GM12878 (cell line): ENCODE data around the gene SLC19A1. TPM values are rescaled to one million over a fixed set of nuclear protein-coding genes. Genes with fewer than 3 reads are reported as not detected.

ENCODE experiments used
- ATAC-seq: fragments of 200-7000 bp; cut with Tn5 transposase; 3 replicates; pipeline ENCODE4 v1.9.1; 2020; ENCODE audit warnings: mild to moderate bottlenecking, moderate library complexity
- BruUV-seq: library from RNA; stranded (reverse); fragments of 400-500 nt; replicated peaks from 2 replicates; lab custom pipeline; 2021; lab: Mats Ljungman, UMichigan
- CTCF ChIA-PET: fragments of 300-600 bp; sonication (Branson Sonifier 250); formaldehyde crosslinking; extraction: SDS; loops from one replicate; lab custom pipeline; 2021; ENCODE audit warnings: inconsistent platforms; lab: Yijun Ruan, JAX
- POLR2A ChIA-PET: fragments of 350-600 bp; formaldehyde crosslinking; extraction: SDS; loops from one replicate; lab custom pipeline; 2021; ENCODE audit warnings: inconsistent platforms; lab: Charles Lee
- RAD21 ChIA-PET: fragments of 300-600 bp; sonication (Branson Sonifier 250); formaldehyde crosslinking; loops from one replicate; lab custom pipeline; 2023; ENCODE audit warnings: antibody characterized with exemption; ENCODE audit not compliant: unreplicated experiment; lab: Charles Lee
- SMC1A ChIA-PET: fragments of 300-600 bp; sonication (Branson Sonifier 250); formaldehyde crosslinking; loops from one replicate; lab custom pipeline; 2023; ENCODE audit not compliant: unreplicated experiment, uncharacterized antibody; lab: Charles Lee
- DNase-seq: peaks from one replicate; pipeline ENCODE4 v3.0.0-alpha.2; 2011; ENCODE audit warnings: low read depth, low spot score
- FAIRE-seq: peaks from 3 replicates; lab custom pipeline; 2011; peaks lifted over from hg19 to GRCh38; lab: Jason Lieb, UNC
- H2AFZ ChIP-seq: 2 replicates; pipeline ENCODE4 v1.6.0; 2011; ENCODE audit warnings: low read depth, low read length, control low read depth; ENCODE audit not compliant: control insufficient read depth
- H3K27ac ChIP-seq: 2 replicates; pipeline ENCODE4 v1.5.1; 2011; ENCODE audit warnings: control low read depth; ENCODE audit not compliant: control insufficient read depth, insufficient read depth
- H3K27me3 ChIP-seq, 2 experiments: replicated peaks in 1 of 2; 2 replicates each; pipeline versions ENCODE4 v1.6.0 to v1.6.1; 2011; ENCODE audit warnings: low read length in 1 of 2; ENCODE audit not compliant: control insufficient read depth in 2 of 2, insufficient read depth in 2 of 2
- H3K36me3 ChIP-seq, 2 experiments: 2 replicates each; pipeline ENCODE4 v1.5.1; 2011; ENCODE audit warnings: low read length in 1 of 2; ENCODE audit not compliant: control insufficient read depth in 2 of 2, insufficient read depth in 2 of 2
- H3K4me1 ChIP-seq: 2 replicates; pipeline ENCODE4 v1.6.1; 2011; ENCODE audit warnings: mild to moderate bottlenecking, low read length, moderate library complexity, mixed read lengths; ENCODE audit not compliant: control insufficient read depth, insufficient read depth
- H3K4me2 ChIP-seq: 2 replicates; pipeline ENCODE4 v1.6.0; 2011; ENCODE audit warnings: control low read depth; ENCODE audit not compliant: control insufficient read depth, insufficient read depth
- H3K4me3 ChIP-seq: fragments of 200-600 bp; sonication (generic); 2 replicates; pipeline ENCODE4 v1.5.1; 2016
- H3K79me2 ChIP-seq: 2 replicates; pipeline ENCODE4 v1.6.0; 2011; ENCODE audit warnings: low read length; ENCODE audit not compliant: control insufficient read depth, insufficient read depth
- H3K9ac ChIP-seq: 2 replicates; pipeline ENCODE4 v1.8.0; 2011; ENCODE audit warnings: low read length, control low read depth, mixed read lengths; ENCODE audit not compliant: control insufficient read depth, insufficient read depth
- H3K9me3 ChIP-seq: replicated peaks from 3 replicates; pipeline ENCODE4 v1.5.1; 2011; ENCODE audit warnings: mild to moderate bottlenecking, low read length; ENCODE audit not compliant: control insufficient read depth, insufficient read depth
- H4K20me1 ChIP-seq: 2 replicates; pipeline ENCODE4 v1.6.0; 2011; ENCODE audit not compliant: control insufficient read depth, insufficient read depth
- ATF7 ChIP-seq: fragments of 450-650 bp; IDR thresholded peaks from 2 replicates; pipeline ENCODE4 v1.6.1; 2016; ENCODE audit warnings: low read depth, mild to moderate bottlenecking
- BCLAF1 ChIP-seq: fragments of 450-650 bp; IDR thresholded peaks from 2 replicates; pipeline ENCODE4 v1.6.1; 2017; ENCODE audit warnings: antibody characterized with exemption, mild to moderate bottlenecking, moderate library complexity
- CBX5 ChIP-seq: sonication (generic); IDR thresholded peaks from 2 replicates; pipeline ENCODE4 v1.6.1; 2016; ENCODE audit warnings: low read depth, moderate library complexity, mild to moderate bottlenecking, inconsistent platforms
- EZH2 ChIP-seq: IDR thresholded peaks from 2 replicates; pipeline ENCODE4 v1.6.1; 2012; ENCODE audit warnings: low read depth, mild to moderate bottlenecking, control low read depth, inconsistent platforms, low read length, borderline replicate concordance; ENCODE audit not compliant: control insufficient read depth
- IKZF1 ChIP-seq: fragments of 450-650 bp; conservative IDR thresholded peaks from 2 replicates; pipeline ENCODE4 v1.6.1; 2017; ENCODE audit warnings: antibody characterized with exemption, mild to moderate bottlenecking
- KDM1A ChIP-seq: fragments of 200-600 bp; sonication (generic); IDR thresholded peaks from 2 replicates; pipeline ENCODE4 v1.6.1; 2016; ENCODE audit warnings: borderline replicate concordance
- LARP7 ChIP-seq: fragments of 450-650 bp; IDR thresholded peaks from 2 replicates; pipeline ENCODE4 v1.6.1; 2017; ENCODE audit warnings: mild to moderate bottlenecking
- MYC ChIP-seq: IDR thresholded peaks from 2 replicates; pipeline ENCODE4 v1.6.1; 2011; ENCODE audit warnings: mild to moderate bottlenecking, low read length, moderate library complexity, inconsistent platforms; ENCODE audit not compliant: insufficient read depth, insufficient replicate concordance, insufficient read length, severe bottlenecking
- NFYA ChIP-seq: IDR thresholded peaks from 2 replicates; pipeline ENCODE4 v1.6.1; 2011; ENCODE audit warnings: low read depth, mild to moderate bottlenecking, low read length, improper control_type of control experiment, borderline replicate concordance
- NFYB ChIP-seq: IDR thresholded peaks from 2 replicates; pipeline ENCODE4 v1.6.1; 2011; ENCODE audit warnings: low read depth, mild to moderate bottlenecking, low read length, improper control_type of control experiment, moderate library complexity; ENCODE audit not compliant: insufficient read depth
- NKRF ChIP-seq: fragments of 450-650 bp; conservative IDR thresholded peaks from 2 replicates; pipeline ENCODE4 v1.6.1; 2017; ENCODE audit warnings: mild to moderate bottlenecking, moderate library complexity
- NR2F1 ChIP-seq: fragments of 450-650 bp; conservative IDR thresholded peaks from 2 replicates; pipeline ENCODE4 v1.6.1; 2017; ENCODE audit warnings: mild to moderate bottlenecking
- PKNOX1 ChIP-seq: fragments of 450-650 bp; IDR thresholded peaks from 2 replicates; pipeline ENCODE4 v1.6.1; 2016; ENCODE audit warnings: mild to moderate bottlenecking
- RCOR1 ChIP-seq: conservative IDR thresholded peaks from 2 replicates; pipeline ENCODE4 v1.6.1; 2012; ENCODE audit warnings: low read depth, low read length, improper control_type of control experiment
- TBL1XR1 ChIP-seq: IDR thresholded peaks from 2 replicates; pipeline ENCODE4 v1.6.1; 2012; ENCODE audit warnings: low read depth, low read length, improper control_type of control experiment
- ZNF24 ChIP-seq: fragments of 450-650 bp; IDR thresholded peaks from 2 replicates; pipeline ENCODE4 v1.6.1; 2017; ENCODE audit warnings: antibody characterized with exemption, mild to moderate bottlenecking
- WGBS: methylation state at CpG from one replicate; pipeline ENCODE4 v1.1.6; 2016; ENCODE audit warnings: low lambda C conversion rate; ENCODE audit not compliant: insufficient replicate concordance, insufficient coverage; ENCODE audit errors: missing lambda C conversion rate; 5-methylcytosine and 5-hydroxymethylcytosine counted together
- in situ Hi-C: fragments of 300-500 bp; cut with MboI; formaldehyde crosslinking; loops from 9 replicates; pipeline ENCODE4 v1.14.3; 2018; ENCODE audit warnings: mixed read lengths
- intact Hi-C: fragments of 100-400 bp; cut with micrococcal nuclease; formaldehyde crosslinking; loops from one replicate; pipeline ENCODE4 v1.14.2; 2022; ENCODE audit not compliant: unreplicated experiment
- polyA plus RNA-seq, 11 experiments: library from polyadenylated mRNA; depleted of rRNA in 4 of 11; unstranded in 6 of 11; stranded (reverse) in 5 of 11; fragments of >200 nt; fragmentation: Nextera tagmentation in 4 of 11; fragmentation: Illumina TruSeq in 1 of 11; extraction: Ambion mirVana in 4 of 11; extraction: Trizol in 1 of 11; gene quantifications; 1 replicate in 1 of 11; 2 replicates in 10 of 11; pipeline versions ENCODE4 v1.2.1 to v1.2.3, GENCODE V29; 2011 to 2016; ENCODE audit warnings: inconsistent platforms in 2 of 11, missing spikeins in 2 of 11, low read depth in 1 of 11
- total RNA-seq, 4 experiments: library from RNA; depleted of rRNA in 3 of 4; stranded (reverse); fragments of >200 nt in 3 of 4; fragmentation: Illumina TruSeq in 1 of 4; extraction: Trizol in 1 of 4; gene quantifications; 2 replicates each; pipeline versions ENCODE4 v1.2.1 to v1.2.3, GENCODE V29; 2013 to 2021
- TF ChIP-seq, protein P1 (sequence below): IDR thresholded peaks from 2 replicates; pipeline ENCODE4 v1.6.1; 2012; ENCODE audit warnings: low read depth, low read length, improper control_type of control experiment

Gene SLC19A1
- total and polyA plus RNA-seq, 10 of the 15 experiments (the other 5 are each of a cell fraction or from before 2014, with no cell fraction given): 0.42 to 49.7 (median 12.2) TPM

GRCh38 chr21:45524756-45525152, 17.5 kb downstream of the SLC19A1 start:
- in situ Hi-C loops (no loop called here), intact Hi-C loops (no loop called here)
- no peaks in the 10 kb centered on the region for H4K20me1 ChIP-seq
- H3K27ac ChIP-seq: no peak overlapping the region
- ChIA-PET POLR2A (no interaction called here), CTCF (no interaction called here), SMC1A (no interaction called here), RAD21 (no interaction called here)
- H3K36me3 ChIP-seq: peaks cover 7 to 19% of the 10 kb centered on the region in 2 experiments; a peak in 3 of 4 replicates
- no peaks in the 10 kb centered on the region for H3K27me3 ChIP-seq
- no TSS peak for BruUV-seq
- no peak overlapping the region for H3K9ac ChIP-seq
- no peak for DNase-seq
- H2AFZ ChIP-seq: no peak overlapping the region
- H3K4me1 ChIP-seq: no peaks in the 10 kb centered on the region
- ATAC-seq: no peak
- no peak for FAIRE-seq
- H3K79me2 ChIP-seq: no peaks in the 10 kb centered on the region; the same call in 1 of the 2 replicates
- no peak overlapping the region for H3K4me2 ChIP-seq
- no peak overlapping the region for H3K4me3 ChIP-seq
- peaks cover 9% of the 10 kb centered on the region; the same call in 2 of the 3 replicates for H3K9me3 ChIP-seq
- 96% methylated on average over 11 of the region's 11 CpGs for WGBS
- TF ChIP-seq NFYB (no peak), PKNOX1 (no peak), ZNF24 (no peak), NFYA (no peak), LARP7 (no peak), BCLAF1 (no peak), ATF7 (no peak), TBL1XR1 (no peak), NR2F1 (no peak), NKRF (no peak), MYC (no peak), KDM1A (no peak), CBX5 (no peak), RCOR1 (no peak), IKZF1 (no peak), EZH2 (no peak)
- TF ChIP-seq, protein P1, sequence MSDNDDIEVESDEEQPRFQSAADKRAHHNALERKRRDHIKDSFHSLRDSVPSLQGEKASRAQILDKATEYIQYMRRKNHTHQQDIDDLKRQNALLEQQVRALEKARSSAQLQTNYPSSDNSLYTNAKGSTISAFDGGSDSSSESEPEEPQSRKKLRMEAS: no peak
